Astrocyte (in vitro differentiated cells and primary cell): Measurements from ENCODE around the gene USP21. TPM values are rescaled to one million over a fixed set of nuclear protein-coding genes. Genes with fewer than 3 reads are reported as not detected.
A peak's percentile ranks its signal among the peaks of the same experiment; 100 is the strongest.

ENCODE experiments used
- DNase-seq: peaks from one replicate; pipeline ENCODE4 v3.0.0-alpha.2; 2010; ENCODE audit warnings: low read depth
- FAIRE-seq: peaks from 2 replicates; lab custom pipeline; 2011; peaks lifted over from hg19 to GRCh38; lab: Jason Lieb, UNC
- H2AFZ ChIP-seq: 2 replicates; pipeline ENCODE4 v1.6.0; 2012; ENCODE audit warnings: low read depth, low read length, inconsistent platforms
- H3K27ac ChIP-seq: 2 replicates; pipeline ENCODE4 v1.5.1; 2011; ENCODE audit warnings: low read depth, low read length, inconsistent platforms
- H3K27me3 ChIP-seq: 2 replicates; pipeline ENCODE4 v1.6.0; 2011; ENCODE audit warnings: low read length, inconsistent platforms; ENCODE audit not compliant: insufficient read depth
- H3K36me3 ChIP-seq: 2 replicates; pipeline ENCODE4 v1.5.1; 2011; ENCODE audit warnings: low read length, inconsistent platforms; ENCODE audit not compliant: insufficient read depth
- H3K4me1 ChIP-seq: 2 replicates; pipeline ENCODE4 v1.5.1; 2011; ENCODE audit warnings: low read length, inconsistent platforms; ENCODE audit not compliant: insufficient read depth
- H3K4me2 ChIP-seq: 2 replicates; pipeline ENCODE4 v1.6.0; 2012; ENCODE audit warnings: low read length, inconsistent platforms
- H3K4me3 ChIP-seq: 2 replicates; pipeline ENCODE4 v1.5.1; 2011; ENCODE audit warnings: low read depth, mild to moderate bottlenecking, low read length, inconsistent platforms; ENCODE audit not compliant: insufficient read depth
- H3K79me2 ChIP-seq: 2 replicates; pipeline ENCODE4 v1.6.0; 2012; ENCODE audit warnings: mild to moderate bottlenecking, low read length, inconsistent platforms; ENCODE audit not compliant: insufficient read depth
- H3K9ac ChIP-seq: 2 replicates; pipeline ENCODE4 v1.6.0; 2012; ENCODE audit warnings: mild to moderate bottlenecking, low read length, inconsistent platforms
- H3K9me3 ChIP-seq: 2 replicates; pipeline ENCODE4 v1.5.1; 2012; ENCODE audit warnings: low read depth, mild to moderate bottlenecking, low read length, inconsistent platforms; ENCODE audit not compliant: insufficient read depth
- H4K20me1 ChIP-seq: 2 replicates; pipeline ENCODE4 v1.6.0; 2012; ENCODE audit warnings: low read length, inconsistent platforms; ENCODE audit not compliant: insufficient read depth
- H3K27ac Mint-ChIP-seq: one replicate; pipeline ENCODE4 v1.8.0; 2021; ENCODE audit warnings: mild to moderate bottlenecking, mixed read lengths; ENCODE audit not compliant: unreplicated experiment
- H3K27me3 Mint-ChIP-seq: one replicate; pipeline ENCODE4 v1.8.0; 2021; ENCODE audit warnings: low read depth, mixed read lengths; ENCODE audit not compliant: unreplicated experiment
- H3K36me3 Mint-ChIP-seq: one replicate; pipeline ENCODE4 v1.8.0; 2021; ENCODE audit warnings: low read depth, mixed read lengths; ENCODE audit not compliant: unreplicated experiment
- H3K4me1 Mint-ChIP-seq: one replicate; pipeline ENCODE4 v1.8.0; 2021; ENCODE audit warnings: low read depth, mixed read lengths; ENCODE audit not compliant: unreplicated experiment
- H3K4me3 Mint-ChIP-seq: one replicate; pipeline ENCODE4 v1.8.0; 2021; ENCODE audit warnings: mild to moderate bottlenecking, moderate library complexity, mixed read lengths; ENCODE audit not compliant: unreplicated experiment
- H3K9me3 Mint-ChIP-seq: one replicate; pipeline ENCODE4 v1.8.0; 2021; ENCODE audit warnings: mild to moderate bottlenecking, mixed read lengths; ENCODE audit not compliant: unreplicated experiment
- CTCF ChIP-seq: IDR thresholded peaks from 2 replicates; pipeline ENCODE4 v1.5.1; 2011; ENCODE audit warnings: low read depth, mild to moderate bottlenecking, inconsistent platforms, low read length, moderate library complexity; ENCODE audit not compliant: insufficient read depth
- EZH2 ChIP-seq: IDR thresholded peaks from 2 replicates; pipeline ENCODE4 v1.6.1; 2012; ENCODE audit warnings: mild to moderate bottlenecking, low read length, inconsistent platforms; ENCODE audit not compliant: insufficient read depth
- total RNA-seq: library from RNA; stranded (reverse); gene quantifications from 2 replicates; pipeline ENCODE4 v1.2.1, GENCODE V29; 2021

The USP21 gene
- total RNA-seq, 1 donor from 2014 or later: 14.4 TPM

GRCh38 chr1:161145832-161146231, 13.5 kb upstream of the USP21 start:
- no peak for FAIRE-seq
- Mint-ChIP-seq H3K27ac (no peak overlapping the region), H3K9me3 (no peaks in the 10 kb centered on the region)

GRCh38 chr1:161153176-161153575, 6.1 kb upstream of the USP21 start:
- Histone ChIP-seq H3K36me3 (peaks cover 11% of the 10 kb centered on the region), H3K4me3 (peak overlapping the region; percentile 97), H3K9ac (peak overlapping the region; percentile 99), H4K20me1 (no peaks in the 10 kb centered on the region), H2AFZ (peak overlapping the region; percentile 97), H3K27me3 (no peaks in the 10 kb centered on the region), H3K4me2 (peak overlapping the region; percentile 86), H3K27ac (no peak overlapping the region), H3K4me1 (peaks cover 5% of the 10 kb centered on the region), H3K9me3 (no peaks in the 10 kb centered on the region), H3K79me2 (peaks cover 18% of the 10 kb centered on the region)
- Mint-ChIP-seq H3K9me3 (no peaks in the 10 kb centered on the region), H3K4me3 (peak overlapping the region; percentile 74), H3K27me3 (no peaks in the 10 kb centered on the region), H3K27ac (peak overlapping the region; percentile 100), H3K36me3 (peaks cover 4% of the 10 kb centered on the region), H3K4me1 (no peaks in the 10 kb centered on the region)
- FAIRE-seq: no peak
- no peak for DNase-seq
- TF ChIP-seq EZH2: no peak
- TF ChIP-seq CTCF: no peak

More at GRCh38 chr1:161145832-161146231, 13.5 kb upstream of the USP21 start:
- Mint-ChIP-seq H3K4me1 (no peaks in the 10 kb centered on the region), H3K36me3 (no peaks in the 10 kb centered on the region), H3K4me3 (no peak overlapping the region), H3K27me3 (no peaks in the 10 kb centered on the region)
- Histone ChIP-seq H3K36me3 (no peaks in the 10 kb centered on the region), H3K79me2 (no peaks in the 10 kb centered on the region), H3K4me3 (no peak overlapping the region), H3K9me3 (no peaks in the 10 kb centered on the region), H2AFZ (no peak overlapping the region), H3K4me1 (no peaks in the 10 kb centered on the region), H4K20me1 (no peaks in the 10 kb centered on the region), H3K4me2 (no peak overlapping the region), H3K9ac (no peak overlapping the region), H3K27ac (no peak overlapping the region), H3K27me3 (no peaks in the 10 kb centered on the region)
- TF ChIP-seq EZH2 (no peak), CTCF (no peak)
- no peak for DNase-seq

- Histone ChIP-seq H3K9ac (peak within 1 kb of the TSS; percentile 99), H3K27ac (peak within 1 kb of the TSS; percentile 98), H3K9me3 (no peaks in the 10 kb centered on the region), H3K4me3 (peak within 1 kb of the TSS; percentile 97), H3K36me3 (peaks cover 14% of the 10 kb centered on the region), H3K79me2 (peaks cover 18% of the 10 kb centered on the region), H3K27me3 (no peaks in the 10 kb centered on the region), H2AFZ (peak within 1 kb of the TSS; percentile 97), H4K20me1 (no peaks in the 10 kb centered on the region), H3K4me1 (peaks cover 7% of the 10 kb centered on the region), H3K4me2 (peak within 1 kb of the TSS; percentile 86)
- Mint-ChIP-seq H3K9me3 (no peaks in the 10 kb centered on the region), H3K27ac (peak within 1 kb of the TSS; percentile 100), H3K4me1 (no peaks in the 10 kb centered on the region), H3K36me3 (peaks cover 4% of the 10 kb centered on the region), H3K27me3 (no peaks in the 10 kb centered on the region), H3K4me3 (peak within 1 kb of the TSS; percentile 93)
- TF ChIP-seq EZH2 (no peak), CTCF (no peak)
- FAIRE-seq (no peak), DNase-seq (peak; percentile 89)
Observed at GRCh38 chr1:161153682-161154337, 5.5 kb upstream of the USP21 start, which contains the start of gene UFC1. UFC1 (plus strand) TSS chr1:161153978; CDS start chr1:161153998, 20 bp downstream.
